Stromal cell of bone marrow (primary cell): ENCODE measurements around the gene DST.

Experiments
- DNase-seq: peaks from one replicate; pipeline ENCODE4 v3.0.0-alpha.2; 2012; ENCODE audit warnings: low read depth

The DST gene

DNA sequence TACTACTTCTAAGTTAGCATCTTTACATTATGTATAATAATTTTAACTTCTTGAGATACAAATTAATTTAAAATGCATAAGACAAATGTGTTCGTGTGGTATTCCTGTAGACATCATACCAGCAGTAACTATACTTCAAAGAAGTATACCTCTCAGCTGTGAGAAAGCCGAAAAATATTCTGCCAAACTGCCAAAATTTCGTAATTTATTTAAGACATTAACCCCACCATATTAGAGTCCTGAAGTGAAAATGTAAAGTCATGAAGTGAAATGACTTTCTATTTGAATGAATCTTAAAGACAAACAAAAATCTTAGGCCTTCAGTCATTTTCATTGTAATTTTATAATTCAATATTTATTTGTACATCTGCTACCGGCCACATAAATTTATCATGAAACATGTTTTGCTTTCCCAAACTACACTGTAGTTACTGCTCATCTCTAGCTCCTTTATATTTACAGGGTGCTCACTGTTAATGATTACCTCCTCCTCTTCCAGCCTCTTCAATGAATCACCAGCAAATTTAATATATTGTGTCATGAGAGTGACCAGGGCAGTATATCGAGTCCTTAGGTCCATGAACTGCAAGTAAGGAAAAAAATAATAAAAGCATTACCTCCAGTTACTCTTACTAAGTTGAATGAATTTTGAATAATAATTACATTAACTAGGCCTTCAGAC lies 18.5 kb downstream of the DST start:
- DNase-seq, result no peak

DNA sequence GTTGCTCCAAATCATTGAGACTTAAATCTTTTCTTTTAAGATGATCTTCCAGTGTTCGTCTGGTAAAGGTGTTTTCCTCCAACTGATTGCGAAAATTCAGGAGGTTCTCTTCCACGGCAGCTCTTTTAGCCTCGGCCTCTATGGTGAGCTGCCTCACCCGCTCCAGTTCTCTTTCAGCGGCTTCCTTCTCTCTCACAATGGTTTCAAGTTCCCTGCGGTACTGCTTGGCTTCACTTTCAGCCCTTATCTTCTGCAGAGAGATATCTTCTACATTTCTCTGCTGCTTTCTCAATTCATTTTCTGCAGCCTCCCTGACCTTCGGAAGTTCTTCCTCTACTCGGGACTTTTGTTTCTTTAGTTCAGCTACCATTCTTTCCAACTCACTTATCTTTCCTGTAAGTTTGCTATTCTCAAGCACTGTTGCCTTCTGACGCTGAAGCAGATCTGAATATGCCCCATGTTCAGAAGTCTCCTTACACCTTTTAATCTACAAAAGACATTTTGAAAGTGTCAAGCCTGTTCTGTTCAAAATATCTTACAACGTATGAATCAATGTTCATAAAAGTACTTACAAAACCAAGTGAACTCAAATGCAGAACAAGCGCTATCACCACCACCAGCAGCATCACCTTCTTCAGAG lies 22.3 kb downstream of the DST start:
- DNase-seq, result no peak

DNA sequence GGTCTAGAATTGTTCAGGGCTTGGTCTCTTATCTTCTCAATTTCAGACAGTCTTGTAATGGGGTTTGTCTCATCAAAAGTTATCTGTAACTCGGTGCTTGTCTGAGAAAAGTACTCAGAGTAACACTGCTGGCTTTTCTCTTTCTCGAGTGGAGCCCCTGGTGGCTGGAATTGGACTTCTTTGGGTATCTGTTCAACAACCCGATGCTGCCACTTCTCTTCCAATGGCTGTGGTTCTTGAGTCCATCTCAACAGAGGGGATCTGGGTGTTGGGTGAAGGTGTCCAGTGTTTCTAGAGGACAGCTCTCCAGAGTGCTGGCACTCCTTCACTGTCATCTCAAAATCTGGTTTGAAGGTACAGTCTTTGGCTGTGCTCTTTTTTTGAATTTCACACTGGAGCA lies 24.6 kb downstream of the DST start:
- no peak for DNase-seq

DNA sequence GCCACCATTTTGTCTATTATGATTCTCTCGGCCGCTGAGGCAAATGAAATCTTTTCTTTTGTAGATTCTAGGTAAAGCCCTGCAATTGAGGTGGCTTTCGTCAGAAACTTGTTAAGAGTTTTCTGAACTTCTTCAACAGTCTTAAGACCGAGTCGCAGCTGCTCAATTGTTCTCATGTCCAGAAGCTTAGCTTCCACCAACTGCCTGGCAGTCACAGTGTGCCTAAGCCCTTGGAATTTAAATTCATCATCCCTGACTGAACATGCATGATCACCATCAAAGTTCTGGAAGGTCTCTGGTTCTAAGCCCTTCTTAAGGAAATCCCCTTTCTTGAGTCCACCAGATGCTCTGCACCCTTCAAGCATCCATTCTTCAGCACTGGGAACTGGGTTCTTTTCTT lies 25.7 kb downstream of the DST start:
- no peak for DNase-seq

DNA sequence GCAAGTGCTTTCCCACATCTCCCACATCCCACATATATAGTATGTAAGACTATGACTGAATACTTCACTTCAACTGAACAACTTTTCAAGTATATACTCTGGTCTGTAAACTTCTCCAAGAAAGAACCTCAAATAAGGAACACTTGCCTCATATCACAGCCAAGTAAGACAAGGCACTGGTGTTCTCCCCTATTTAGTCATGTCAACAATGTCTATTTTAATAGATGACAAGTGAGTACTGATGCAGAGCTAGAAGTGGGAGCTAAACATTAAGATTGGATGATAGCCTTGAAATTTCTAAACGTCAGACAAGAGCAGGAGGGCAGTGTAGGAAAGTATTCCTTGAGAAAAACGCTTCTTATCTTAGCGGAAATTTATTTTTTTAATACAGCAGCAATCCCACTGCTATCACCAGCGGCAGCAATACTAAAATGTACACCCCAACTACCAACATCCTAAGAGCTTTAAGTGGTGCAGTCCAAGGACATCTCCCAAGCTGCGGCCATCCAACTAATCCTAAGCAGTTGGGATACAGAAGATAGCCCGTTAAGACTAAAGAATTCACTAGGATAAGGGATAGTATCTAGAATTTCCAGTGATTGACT lies 29.3 kb downstream of the DST start:
- no peak for DNase-seq

DNA sequence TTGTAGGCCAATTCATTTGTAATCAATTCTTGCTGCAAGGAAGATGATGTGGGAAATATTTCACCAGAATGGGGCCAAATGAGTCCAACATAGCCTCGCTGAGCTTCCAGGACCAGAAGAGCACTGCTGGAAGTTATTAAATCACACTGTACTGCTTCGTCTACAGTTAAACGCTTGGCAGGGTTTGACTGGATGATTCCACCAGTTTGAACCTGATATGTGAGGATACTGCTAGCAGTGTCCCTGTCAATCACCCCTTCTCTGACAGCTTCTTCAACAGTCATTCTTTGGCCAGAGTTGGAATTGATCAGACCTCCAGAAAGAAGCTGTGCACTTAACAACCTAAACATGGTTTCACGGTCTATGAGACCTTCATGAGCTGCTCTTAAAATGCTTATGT lies 34.4 kb downstream of the DST start:
- no peak for DNase-seq

DNA sequence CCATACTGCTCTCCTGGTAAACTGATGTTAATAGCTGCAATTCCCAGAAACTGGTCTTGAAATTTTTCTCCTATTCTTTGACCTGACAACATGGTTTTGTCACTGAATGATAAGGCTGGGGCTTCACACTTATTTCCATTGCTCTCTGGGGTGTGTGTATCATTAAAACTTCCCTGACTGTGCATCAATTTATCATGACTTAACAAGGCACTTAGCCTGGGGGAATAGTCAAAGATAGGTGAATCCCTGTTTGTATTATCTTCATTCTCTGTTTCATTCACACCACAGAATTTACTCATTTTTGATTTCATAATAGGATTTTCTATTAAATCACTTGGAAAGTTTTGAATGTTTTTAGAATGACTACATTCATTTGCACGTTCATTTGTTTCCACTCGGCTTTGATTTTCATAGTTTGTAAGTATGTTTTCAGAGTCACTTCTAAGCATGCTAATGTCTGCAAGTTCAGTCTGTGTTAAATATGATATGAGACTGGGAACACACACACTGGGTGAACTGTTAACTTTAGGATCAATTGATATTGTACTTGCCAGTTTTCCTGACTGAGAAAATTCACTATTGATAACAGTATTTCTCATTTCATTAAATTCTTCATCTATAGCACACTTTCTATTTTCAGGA lies 35.5 kb downstream of the DST start:
- no peak for DNase-seq

DNA sequence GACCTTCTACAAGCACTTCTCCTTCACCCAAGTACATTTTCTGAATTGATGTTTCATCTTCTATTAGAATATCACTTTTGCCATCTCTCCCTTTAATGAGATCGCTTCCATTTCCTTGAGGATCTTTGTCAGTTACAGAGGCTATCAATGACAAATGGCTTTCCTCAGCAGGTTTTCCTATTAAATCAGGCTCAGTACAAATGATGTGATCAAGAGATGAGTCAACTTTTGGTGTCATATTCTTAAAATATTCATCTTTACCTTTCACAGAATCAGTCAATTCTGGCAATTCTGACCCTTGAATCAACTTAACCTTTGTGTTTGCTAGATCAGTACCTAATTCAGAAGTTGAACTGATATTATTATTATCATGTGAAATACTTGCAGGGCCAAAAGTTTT lies 37.3 kb downstream of the DST start:
- no peak for DNase-seq

DNA sequence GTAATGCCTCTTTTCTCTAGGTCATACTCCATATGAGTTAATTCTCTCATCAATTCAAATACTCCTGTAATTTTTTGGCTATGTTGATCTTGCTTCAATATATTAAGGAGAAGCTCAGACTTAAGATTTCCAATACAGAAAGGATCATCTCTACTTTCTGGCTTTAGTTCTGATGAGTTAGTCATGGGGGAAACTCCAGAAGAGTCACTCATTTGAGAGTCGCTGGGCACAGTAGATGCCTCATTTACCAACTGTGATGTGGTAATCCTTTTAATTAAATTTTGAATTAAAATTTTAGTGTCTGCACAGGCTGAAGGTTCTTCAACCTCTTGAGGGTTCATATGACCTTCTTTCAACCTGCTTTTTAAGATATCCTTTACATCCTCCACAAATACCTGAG lies 38.5 kb downstream of the DST start:
- no peak for DNase-seq

DNA sequence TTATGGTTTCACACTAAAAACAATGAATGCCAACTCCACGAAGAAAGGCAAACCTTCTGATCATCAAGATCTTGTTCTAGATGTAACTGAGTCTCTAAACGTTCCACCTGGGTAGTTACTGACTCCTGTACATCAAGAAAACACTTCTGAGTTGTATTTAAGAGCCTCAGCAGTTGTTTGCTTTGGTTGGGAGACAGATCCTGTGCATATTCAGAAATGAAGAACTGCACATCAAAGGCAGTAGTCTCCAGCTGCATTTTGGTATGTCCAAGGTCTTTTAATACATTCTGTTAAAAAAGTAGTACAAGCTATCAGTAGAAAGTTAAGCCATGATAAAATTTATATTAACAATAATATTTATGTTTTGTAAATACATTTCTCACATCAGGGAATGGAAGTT lies 41.3 kb downstream of the DST start:
- no peak for DNase-seq

DNA sequence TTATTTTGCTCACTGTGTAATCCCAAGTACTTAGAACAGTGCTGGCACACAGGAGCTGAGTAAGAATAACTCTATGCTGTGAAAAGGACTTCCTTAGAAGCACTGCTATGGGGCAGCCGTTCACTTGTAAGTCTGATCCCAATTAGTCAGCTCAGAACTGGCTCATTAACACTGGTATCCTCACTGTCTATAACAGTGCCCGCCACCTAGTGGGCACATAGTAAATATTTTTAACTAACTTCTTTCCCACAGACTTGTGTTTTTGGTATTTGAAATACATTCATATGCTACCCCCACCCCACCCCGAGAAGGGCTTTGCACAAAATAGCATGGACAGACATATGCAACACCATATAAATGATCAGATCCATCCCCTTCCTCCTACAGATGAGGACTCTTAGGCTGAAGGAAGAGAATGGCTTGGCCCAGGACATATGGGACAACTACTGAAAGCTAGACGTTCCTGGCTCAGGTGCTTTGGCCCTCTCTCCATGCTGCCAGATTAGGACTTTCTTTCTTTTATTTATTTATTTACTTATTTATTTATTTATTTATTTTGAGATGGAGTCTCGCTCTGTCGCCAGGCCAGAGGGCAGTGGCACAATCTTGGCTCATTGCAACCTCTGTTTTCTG lies 47.1 kb downstream of the DST start:
- no peak for DNase-seq

DNA sequence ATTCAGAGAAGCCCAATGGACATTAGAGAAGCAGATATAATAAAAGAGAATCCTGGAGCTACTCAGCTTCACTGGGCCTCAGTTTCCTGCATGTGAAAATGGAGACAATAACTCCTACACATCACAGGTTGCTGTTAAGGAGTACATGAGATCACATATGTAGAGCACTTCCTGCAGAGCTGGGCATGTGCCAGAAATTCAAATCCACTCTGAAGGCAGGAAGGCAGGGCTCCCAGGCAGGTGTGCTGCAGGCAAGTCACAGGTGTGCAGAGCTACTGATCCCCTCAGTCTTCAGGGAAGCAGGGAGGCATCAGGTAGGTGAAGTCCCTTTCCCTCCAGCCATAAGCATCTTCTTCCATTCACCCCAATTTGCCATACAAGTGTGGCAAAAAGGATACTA lies 48.0 kb downstream of the DST start:
- DNase-seq, result no peak

DNA sequence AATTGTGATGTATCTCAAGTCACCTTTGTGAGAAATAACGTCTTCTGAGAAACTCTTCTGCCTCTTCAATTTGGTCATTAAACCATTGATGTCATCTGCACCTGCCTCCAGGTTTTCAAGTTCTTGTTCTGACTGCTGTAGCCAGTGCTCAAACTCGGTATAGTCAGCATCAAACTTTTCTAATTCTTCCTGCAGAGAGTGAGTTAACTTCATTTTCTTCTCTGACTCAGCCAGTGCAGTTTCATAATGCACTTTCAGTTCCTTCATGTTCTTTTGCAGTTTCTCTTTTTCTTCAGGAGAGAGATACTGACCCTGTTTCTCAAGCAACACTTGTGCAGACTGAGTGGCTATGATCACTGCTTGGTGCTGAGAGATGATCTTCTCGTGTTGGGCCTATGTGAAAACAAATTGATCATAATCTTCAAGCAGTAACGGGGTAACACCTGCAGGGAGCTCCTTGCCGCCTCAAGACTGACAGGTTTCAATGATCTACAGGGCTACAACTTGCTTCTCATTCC lies 48.8 kb downstream of the DST start:
- DNase-seq, result no peak

DNA sequence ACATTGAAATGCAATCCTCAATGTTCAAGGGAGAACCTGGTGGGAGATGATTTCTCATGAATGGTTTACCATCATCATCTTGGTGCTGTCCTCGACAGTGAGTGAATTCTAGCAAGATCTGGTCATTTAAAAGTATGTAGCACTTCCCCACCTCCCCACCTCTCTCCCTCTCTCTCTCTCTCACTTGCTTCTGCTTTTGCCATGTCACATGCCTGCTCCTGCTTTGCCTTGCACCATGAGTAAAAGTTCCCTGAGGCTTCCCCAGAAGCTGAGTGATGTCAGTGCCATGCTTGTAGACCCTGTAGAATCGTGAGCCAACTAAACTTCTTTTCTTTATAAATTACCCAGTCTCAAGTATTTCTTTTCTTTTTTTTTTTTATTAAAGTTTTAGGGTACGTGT lies 60.5 kb downstream of the DST start:
- no peak for DNase-seq

DNA sequence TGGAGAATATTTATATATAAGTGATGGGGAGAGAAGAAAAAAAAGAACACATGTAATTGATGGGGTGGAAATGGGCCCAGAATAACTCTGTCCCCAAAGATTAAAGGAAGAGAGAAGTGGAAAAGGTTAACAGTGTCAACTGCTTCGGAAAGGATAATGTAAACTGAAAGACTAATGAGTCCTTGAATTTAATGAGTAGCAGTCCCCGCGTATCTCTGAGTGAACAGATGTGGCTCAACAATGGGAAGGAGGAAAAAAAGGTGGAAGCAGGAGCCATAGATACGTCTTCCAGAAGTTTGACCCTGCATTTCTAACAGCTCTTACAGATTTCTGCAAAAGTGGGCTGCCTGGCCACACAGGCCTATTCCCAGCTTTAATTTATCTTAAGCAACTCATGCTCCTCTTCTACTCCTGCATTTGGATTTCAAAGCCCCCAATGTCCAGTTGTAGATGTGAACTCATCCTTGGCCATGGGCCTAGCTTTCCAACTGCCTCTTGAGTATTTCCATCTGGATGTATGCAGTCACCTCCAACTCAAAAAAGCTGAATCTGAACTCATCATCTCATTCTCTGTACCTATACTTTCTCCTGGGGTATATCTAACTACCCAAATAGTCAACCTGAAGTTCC lies 61.3 kb downstream of the DST start:
- DNase-seq, result no peak

DNA sequence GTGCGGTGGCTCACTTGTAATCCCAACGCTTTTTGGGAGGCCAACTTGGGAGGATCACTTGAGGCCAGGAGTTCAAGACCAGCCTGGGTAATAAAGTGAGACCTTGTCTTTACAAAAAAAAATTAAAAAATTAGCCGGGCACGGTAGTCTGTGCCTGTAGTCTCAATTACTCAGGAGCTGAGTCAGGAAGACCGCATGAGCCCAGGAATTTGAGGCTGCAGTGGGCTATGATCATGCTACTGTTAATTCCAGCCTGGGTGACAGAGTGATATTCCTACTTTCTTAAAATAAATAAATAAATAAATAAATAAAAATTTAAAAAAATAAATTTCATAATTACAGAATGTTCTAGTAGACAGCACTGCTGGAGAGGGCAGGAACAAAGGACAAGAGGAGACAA lies 62.4 kb downstream of the DST start:
- no peak for DNase-seq

DNA sequence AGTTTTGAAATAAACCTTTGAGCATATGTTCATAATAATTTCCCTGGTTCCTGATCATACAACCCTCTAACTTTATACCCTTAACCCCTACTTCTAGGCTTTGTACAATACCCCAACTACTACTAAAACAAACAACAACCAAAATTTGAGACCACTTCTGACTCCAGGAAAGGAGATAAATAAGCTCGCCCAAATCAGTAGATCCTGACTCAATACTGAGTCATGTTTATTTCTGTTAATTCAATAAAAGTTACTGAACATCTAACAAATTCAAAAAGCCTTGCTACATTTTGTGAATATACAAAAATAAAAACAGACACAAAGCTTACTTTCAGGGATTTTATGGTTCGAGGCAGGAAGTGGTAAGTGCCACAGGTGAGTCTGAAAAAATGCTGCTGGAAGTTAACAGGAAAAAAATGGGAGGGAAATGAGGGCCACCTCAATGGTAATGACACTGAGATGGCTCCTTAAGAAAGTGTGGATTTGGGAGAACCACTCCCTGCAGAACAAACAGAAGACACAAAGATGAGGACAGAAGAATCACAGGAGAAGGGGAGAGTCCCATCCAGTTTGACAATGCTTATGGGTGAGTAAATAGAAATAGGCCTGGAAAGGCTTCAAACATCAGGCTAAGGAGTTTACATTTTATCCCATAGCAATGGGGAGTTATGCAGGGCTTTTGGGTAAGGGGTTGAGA lies 63.4 kb downstream of the DST start:
- no peak for DNase-seq

DNA sequence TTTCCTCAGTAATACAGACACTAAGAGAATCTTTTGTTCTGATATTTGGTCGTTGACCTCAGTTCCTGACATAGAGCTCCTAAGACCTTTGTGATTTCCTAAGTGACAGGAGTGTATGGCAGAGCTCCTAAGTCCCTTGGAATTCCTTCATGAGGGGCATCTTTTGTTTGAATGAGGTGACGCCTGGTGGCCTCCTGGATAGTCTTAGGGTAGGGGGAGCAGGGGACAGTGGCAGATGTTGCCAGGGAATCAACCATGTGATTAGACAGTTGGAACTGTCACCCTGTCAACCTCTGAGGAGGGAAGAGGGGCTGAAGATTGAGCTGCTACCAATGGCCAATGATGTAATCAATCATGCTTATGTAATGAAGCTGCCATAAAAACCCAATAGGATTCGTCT lies 67.0 kb downstream of the DST start:
- DNase-seq, result no peak

DNA sequence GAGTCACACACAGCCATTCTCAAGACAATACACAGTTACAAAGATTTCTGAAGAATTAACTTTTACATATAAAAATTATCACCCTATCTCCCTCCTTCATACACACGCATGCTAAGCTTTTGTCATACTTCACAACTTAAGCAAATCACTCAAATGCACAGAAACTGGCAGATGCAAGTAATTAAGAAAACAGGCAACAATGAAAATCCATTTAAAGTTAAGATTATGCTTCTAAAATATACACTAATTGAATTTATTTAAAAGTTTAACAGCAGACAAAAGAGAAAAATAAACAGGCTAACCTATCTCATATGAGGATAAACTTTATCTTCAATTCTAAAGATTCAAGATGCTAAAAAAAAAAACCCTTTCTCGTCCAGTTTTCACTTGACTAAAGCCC lies 68.4 kb downstream of the DST start:
- DNase-seq, result no peak

DNA sequence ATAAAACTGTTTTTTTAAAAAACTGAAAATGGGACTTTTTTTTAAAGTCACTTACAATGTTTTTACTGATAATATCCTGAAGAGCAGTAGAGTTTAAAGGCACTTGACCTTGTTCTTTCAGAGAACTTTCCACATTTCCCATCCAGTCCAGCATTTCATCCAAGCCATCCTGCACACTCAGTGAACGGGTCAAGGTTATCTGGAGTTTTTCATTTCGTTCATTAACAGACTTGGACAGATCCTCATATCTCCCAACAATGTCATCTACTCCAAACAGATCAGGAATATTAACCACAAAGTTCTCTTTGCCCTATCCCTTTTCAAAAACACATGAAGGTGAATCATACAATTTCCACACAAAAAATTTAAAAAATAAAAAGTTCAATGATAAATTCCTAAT lies 69.1 kb downstream of the DST start:
- DNase-seq, result no peak

DNA sequence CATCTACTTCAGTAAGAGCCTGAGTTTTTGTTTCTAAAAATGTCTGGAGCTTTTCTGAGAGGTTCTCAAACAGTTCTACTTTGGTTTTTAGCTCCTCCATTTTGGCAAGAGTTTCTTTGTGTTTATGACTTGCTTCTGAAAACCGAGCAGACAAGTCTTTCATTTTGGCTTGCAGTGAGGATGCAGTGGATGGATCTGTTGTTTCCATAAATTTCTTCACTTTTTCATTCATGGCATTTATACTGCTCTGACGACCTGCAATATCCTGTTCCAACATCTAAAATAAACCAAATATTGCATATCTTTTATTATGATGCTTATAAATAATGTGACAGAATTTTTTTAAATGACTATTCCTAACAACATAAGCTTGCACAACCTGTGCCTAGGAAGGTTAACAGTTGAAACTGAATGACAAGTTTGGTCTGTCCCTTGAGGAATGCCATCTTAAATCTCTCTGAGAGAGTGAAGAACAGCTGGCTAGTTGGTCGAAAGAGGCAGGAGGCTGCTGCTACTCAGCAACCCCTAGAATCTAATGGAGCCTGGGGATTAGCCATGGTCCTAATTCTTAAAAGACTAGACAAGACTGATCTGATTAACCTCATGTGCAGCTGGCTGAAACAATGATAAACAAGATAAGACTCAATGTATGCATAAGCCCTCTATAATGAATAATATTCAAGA lies 69.8 kb downstream of the DST start:
- DNase-seq, result no peak
